ENCODE data around the gene STAB2. TPM values are rescaled to one million over a fixed set of nuclear protein-coding genes. Genes with fewer than 3 reads are reported as not detected.
"Not testable (repeated sequence)": the region's sequence is repeated elsewhere in the genome, so short reads cannot be mapped to it uniquely, and the experiment has no call there.

Gene STAB2
- total RNA-seq, 1 donor from 2014 or later = not detected

GRCh38 chr12:103806803-103807202 is 219.7 kb downstream of the STAB2 start:
- FAIRE-seq (no peak), DNase-seq (ENCODE audit: low read depth) (no peak)

GRCh38 chr12:103807561-103808238 is 220.6 kb downstream of the STAB2 start:
- Histone ChIP-seq H3K36me3 (ENCODE audit: control insufficient read depth, insufficient read depth, low read length) (peaks cover 1% of the 10 kb centered on the region), H3K27me3 (ENCODE audit: control insufficient read depth, insufficient read depth, low read length) (no peaks in the 10 kb centered on the region), H3K4me3 (ENCODE audit: low read depth, low read length) (no peak overlapping the region)
- no peak for TF ChIP-seq CTCF (IDR thresholded peaks at IDR 0.05; ENCODE audit: insufficient read depth, low read length, severe bottlenecking)
- FAIRE-seq (no peak), DNase-seq (ENCODE audit: low read depth) (no peak)

More at GRCh38 chr12:103806803-103807202, 219.7 kb downstream of the STAB2 start:
- no peak for TF ChIP-seq CTCF (IDR thresholded peaks at IDR 0.05; ENCODE audit: insufficient read depth, low read length, severe bottlenecking)
- Histone ChIP-seq H3K36me3 (ENCODE audit: control insufficient read depth, insufficient read depth, low read length) (peaks cover 1% of the 10 kb centered on the region), H3K27me3 (ENCODE audit: control insufficient read depth, insufficient read depth, low read length) (no peaks in the 10 kb centered on the region), H3K4me3 (ENCODE audit: low read depth, low read length) (no peak overlapping the region)

GRCh38 chr12:103808239-103808880 is 221.3 kb downstream of the STAB2 start:
- Histone ChIP-seq H3K27me3 (ENCODE audit: control insufficient read depth, insufficient read depth, low read length) (no peaks in the 10 kb centered on the region), H3K36me3 (ENCODE audit: control insufficient read depth, insufficient read depth, low read length) (peaks cover 5% of the 10 kb centered on the region), H3K4me3 (ENCODE audit: low read depth, low read length) (no peak overlapping the region)
- TF ChIP-seq CTCF (IDR thresholded peaks at IDR 0.05; ENCODE audit: insufficient read depth, low read length, severe bottlenecking) = no peak
- DNase-seq (ENCODE audit: low read depth) (no peak), FAIRE-seq (no peak)

GRCh38 chr12:103809154-103809553 is 222.1 kb downstream of the STAB2 start:
- DNase-seq (ENCODE audit: low read depth) (no peak), FAIRE-seq (no peak)
- H3K4me3 ChIP-seq (ENCODE audit: low read depth, low read length) = no peak overlapping the region
- no peak for TF ChIP-seq CTCF (IDR thresholded peaks at IDR 0.05; ENCODE audit: insufficient read depth, low read length, severe bottlenecking)
- H3K36me3 ChIP-seq (ENCODE audit: control insufficient read depth, insufficient read depth, low read length) = peaks cover 9% of the 10 kb centered on the region
- H3K27me3 ChIP-seq (ENCODE audit: control insufficient read depth, insufficient read depth, low read length) = no peaks in the 10 kb centered on the region

- DNase-seq (ENCODE audit: low read depth); FAIRE-seq; H3K27me3 ChIP-seq (ENCODE audit: control insufficient read depth, insufficient read depth, low read length); H3K36me3 ChIP-seq (ENCODE audit: control insufficient read depth, insufficient read depth, low read length); H3K4me3 ChIP-seq (ENCODE audit: low read depth, low read length): not testable (repeated sequence)
Measured at GRCh38 chr12:103809639-103810038, 222.6 kb downstream of the STAB2 start.

GRCh38 chr12:103810111-103810510 is 223.0 kb downstream of the STAB2 start:
- no peak for TF ChIP-seq CTCF (IDR thresholded peaks at IDR 0.05; ENCODE audit: insufficient read depth, low read length, severe bottlenecking)
- Histone ChIP-seq H3K36me3 (ENCODE audit: control insufficient read depth, insufficient read depth, low read length) (peaks cover 9% of the 10 kb centered on the region), H3K4me3 (ENCODE audit: low read depth, low read length) (no peak overlapping the region), H3K27me3 (ENCODE audit: control insufficient read depth, insufficient read depth, low read length) (no peaks in the 10 kb centered on the region)
- DNase-seq (ENCODE audit: low read depth) (no peak), FAIRE-seq (no peak)

Measured in bronchial epithelial cell (primary cell).